ENCODE measurements around the gene ARHGAP9. TPM values are rescaled to one million over a fixed set of nuclear protein-coding genes. Genes with fewer than 3 reads are reported as not detected.
A peak's percentile ranks its signal among the peaks of the same experiment; 100 is the strongest.
"Not testable (repeated sequence)": the region's sequence is repeated elsewhere in the genome, so short reads cannot be mapped to it uniquely, and the experiment has no call there.

The ARHGAP9 gene
- total RNA-seq, 1 donor from 2014 or later, result 2.9 TPM

DNA sequence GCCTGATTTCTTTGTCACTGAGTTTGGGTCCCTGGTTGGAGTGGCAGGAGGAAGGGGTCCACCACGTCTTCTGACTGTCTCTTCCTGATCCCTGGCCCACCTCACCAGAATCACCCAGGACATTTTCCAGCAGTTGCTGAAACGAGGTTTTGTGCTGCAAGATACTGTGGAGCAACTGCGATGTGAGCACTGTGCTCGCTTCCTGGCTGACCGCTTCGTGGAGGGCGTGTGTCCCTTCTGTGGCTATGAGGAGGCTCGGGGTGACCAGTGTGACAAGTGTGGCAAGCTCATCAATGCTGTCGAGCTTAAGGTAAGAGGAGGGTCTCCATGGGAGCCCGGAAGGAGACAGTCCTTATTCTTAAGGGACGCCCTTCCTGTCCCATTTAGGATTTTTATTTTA, 20.5 kb upstream of the ARHGAP9 start:
- peaks cover 48% of the 10 kb centered on the region for H3K36me3 Mint-ChIP-seq (ENCODE audit: low read depth)
- no peak overlapping the region for H3K27ac Mint-ChIP-seq (ENCODE audit: unreplicated experiment)
- H3K4me1 Mint-ChIP-seq (ENCODE audit: low read depth), result peaks cover 9% of the 10 kb centered on the region
- TF ChIP-seq, protein P1, sequence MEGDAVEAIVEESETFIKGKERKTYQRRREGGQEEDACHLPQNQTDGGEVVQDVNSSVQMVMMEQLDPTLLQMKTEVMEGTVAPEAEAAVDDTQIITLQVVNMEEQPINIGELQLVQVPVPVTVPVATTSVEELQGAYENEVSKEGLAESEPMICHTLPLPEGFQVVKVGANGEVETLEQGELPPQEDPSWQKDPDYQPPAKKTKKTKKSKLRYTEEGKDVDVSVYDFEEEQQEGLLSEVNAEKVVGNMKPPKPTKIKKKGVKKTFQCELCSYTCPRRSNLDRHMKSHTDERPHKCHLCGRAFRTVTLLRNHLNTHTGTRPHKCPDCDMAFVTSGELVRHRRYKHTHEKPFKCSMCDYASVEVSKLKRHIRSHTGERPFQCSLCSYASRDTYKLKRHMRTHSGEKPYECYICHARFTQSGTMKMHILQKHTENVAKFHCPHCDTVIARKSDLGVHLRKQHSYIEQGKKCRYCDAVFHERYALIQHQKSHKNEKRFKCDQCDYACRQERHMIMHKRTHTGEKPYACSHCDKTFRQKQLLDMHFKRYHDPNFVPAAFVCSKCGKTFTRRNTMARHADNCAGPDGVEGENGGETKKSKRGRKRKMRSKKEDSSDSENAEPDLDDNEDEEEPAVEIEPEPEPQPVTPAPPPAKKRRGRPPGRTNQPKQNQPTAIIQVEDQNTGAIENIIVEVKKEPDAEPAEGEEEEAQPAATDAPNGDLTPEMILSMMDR (IDR thresholded peaks at IDR 0.05), result no peak
- DNase-seq (ENCODE audit: low spot score), result peak; percentile 54
- no peaks in the 10 kb centered on the region for H3K9me3 Mint-ChIP-seq (ENCODE audit: low read depth)
- no peaks in the 10 kb centered on the region for H3K27me3 Mint-ChIP-seq (ENCODE audit: low read depth)
- no peak overlapping the region for H3K4me3 Mint-ChIP-seq (ENCODE audit: unreplicated experiment)

GRCh38 chr12:57498571-57498970, 18.9 kb upstream of the ARHGAP9 start:
- no peaks in the 10 kb centered on the region for H3K27me3 Mint-ChIP-seq (ENCODE audit: low read depth)

GRCh38 chr12:57498132-57498502, 18.5 kb upstream of the ARHGAP9 start:
- Mint-ChIP-seq H3K9me3 (ENCODE audit: low read depth) (no peaks in the 10 kb centered on the region), H3K4me3 (ENCODE audit: unreplicated experiment) (no peak overlapping the region), H3K27ac (ENCODE audit: unreplicated experiment) (peak overlapping the region; percentile 75), H3K27me3 (ENCODE audit: low read depth) (no peaks in the 10 kb centered on the region), H3K36me3 (ENCODE audit: low read depth) (peaks cover 46% of the 10 kb centered on the region), H3K4me1 (ENCODE audit: low read depth) (peaks cover 9% of the 10 kb centered on the region)
- DNase-seq (ENCODE audit: low spot score), result peak; percentile 59
- TF ChIP-seq, protein P1 (IDR thresholded peaks at IDR 0.05), result no peak

More at GRCh38 chr12:57498571-57498970, 18.9 kb upstream of the ARHGAP9 start:
- Mint-ChIP-seq H3K36me3 (ENCODE audit: low read depth) (peaks cover 46% of the 10 kb centered on the region), H3K9me3 (ENCODE audit: low read depth) (no peaks in the 10 kb centered on the region), H3K4me3 (ENCODE audit: unreplicated experiment) (no peak overlapping the region), H3K4me1 (ENCODE audit: low read depth) (peaks cover 9% of the 10 kb centered on the region), H3K27ac (ENCODE audit: unreplicated experiment) (no peak overlapping the region)
- TF ChIP-seq, protein P1 (IDR thresholded peaks at IDR 0.05), result no peak
- DNase-seq (ENCODE audit: low spot score), result no peak

GRCh38 chr12:57497223-57498131, 17.8 kb upstream of the ARHGAP9 start:
- Mint-ChIP-seq H3K27ac (ENCODE audit: unreplicated experiment) (peak overlapping the region; percentile 75), H3K36me3 (ENCODE audit: low read depth) (peaks cover 47% of the 10 kb centered on the region), H3K4me3 (ENCODE audit: unreplicated experiment) (no peak overlapping the region), H3K27me3 (ENCODE audit: low read depth) (no peaks in the 10 kb centered on the region), H3K4me1 (ENCODE audit: low read depth) (peaks cover 14% of the 10 kb centered on the region), H3K9me3 (ENCODE audit: low read depth) (no peaks in the 10 kb centered on the region)
- TF ChIP-seq, protein P1 (IDR thresholded peaks at IDR 0.05), result no peak
- DNase-seq (ENCODE audit: low spot score), result peak; percentile 15

DNA sequence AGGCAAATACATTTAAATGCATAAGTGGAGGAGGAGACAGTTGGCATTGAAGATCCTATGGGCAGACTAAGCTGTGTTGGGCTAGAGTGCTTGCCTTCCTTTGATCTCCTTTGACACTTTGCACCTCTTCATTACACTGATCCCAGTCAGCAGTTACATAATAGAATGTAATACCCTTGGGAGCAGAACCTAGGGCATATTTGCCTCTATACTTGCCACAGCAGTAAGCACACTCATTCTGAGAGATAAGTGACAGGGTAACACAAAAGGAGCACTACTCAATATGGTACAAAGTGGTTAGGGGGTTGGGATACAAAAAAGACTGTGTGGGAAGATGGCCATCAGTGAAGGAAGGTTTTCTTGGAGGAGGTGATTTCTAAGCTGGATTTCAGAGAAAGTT, 17.2 kb upstream of the ARHGAP9 start:
- Mint-ChIP-seq H3K27ac (ENCODE audit: unreplicated experiment) (peak overlapping the region; percentile 75), H3K9me3 (ENCODE audit: low read depth) (no peaks in the 10 kb centered on the region), H3K36me3 (ENCODE audit: low read depth) (peaks cover 47% of the 10 kb centered on the region)

DNA sequence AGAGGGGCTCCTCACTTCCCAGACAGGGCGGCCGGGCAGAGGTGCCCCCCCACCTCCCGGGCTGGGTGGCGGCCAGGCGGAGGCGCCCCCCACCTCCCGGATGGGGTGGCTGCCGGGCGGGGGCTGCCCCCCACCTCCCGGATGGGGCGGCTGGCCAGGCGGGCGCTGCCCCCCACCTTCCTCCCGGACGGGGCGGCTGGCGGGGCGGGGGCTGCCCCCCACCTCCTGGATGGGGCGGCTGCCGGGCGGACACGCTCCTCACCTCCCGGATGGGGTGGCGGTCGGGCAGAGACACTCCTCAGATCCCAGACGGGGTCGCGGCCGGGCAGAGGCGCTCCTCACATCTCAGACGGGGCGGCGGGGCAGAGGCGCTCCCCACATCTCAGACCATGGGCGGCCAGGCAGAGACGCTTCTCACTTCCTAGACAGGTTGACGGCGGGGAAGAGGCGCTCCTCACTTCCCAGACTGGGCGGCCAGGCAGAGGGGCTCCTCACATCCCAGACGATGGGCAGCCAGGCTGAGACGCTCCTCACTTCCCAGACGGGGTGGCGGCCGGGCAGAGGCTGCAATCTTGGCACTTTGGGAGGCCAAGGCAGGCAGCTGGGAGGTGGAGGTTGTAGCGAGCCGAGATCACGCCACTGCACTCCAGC, 15.5 kb upstream of the ARHGAP9 start:
- not testable (repeated sequence) for H3K9me3 Mint-ChIP-seq (ENCODE audit: low read depth)
- H3K36me3 Mint-ChIP-seq (ENCODE audit: low read depth), result peaks cover 46% of the 10 kb centered on the region

More for the DNA sequence above, 17.2 kb upstream of the ARHGAP9 start:
- H3K27me3 Mint-ChIP-seq (ENCODE audit: low read depth), result no peaks in the 10 kb centered on the region
- TF ChIP-seq, protein P1 (IDR thresholded peaks at IDR 0.05), result no peak
- no peak for DNase-seq (ENCODE audit: low spot score)
- peaks cover 14% of the 10 kb centered on the region for H3K4me1 Mint-ChIP-seq (ENCODE audit: low read depth)
- H3K4me3 Mint-ChIP-seq (ENCODE audit: unreplicated experiment), result no peak overlapping the region

More for the DNA sequence above, 15.5 kb upstream of the ARHGAP9 start:
- peak; percentile 77 for DNase-seq (ENCODE audit: low spot score)
- not testable (repeated sequence) for H3K4me3 Mint-ChIP-seq (ENCODE audit: unreplicated experiment); H3K27ac Mint-ChIP-seq (ENCODE audit: unreplicated experiment); H3K27me3 Mint-ChIP-seq (ENCODE audit: low read depth)
- H3K4me1 Mint-ChIP-seq (ENCODE audit: low read depth), result peaks cover 20% of the 10 kb centered on the region

Data from chondrocyte (in vitro differentiated cells).